KMS-11 (cell line): ENCODE results near the gene UGT1A10.

Experiments used
- H2AFZ ChIP-seq: fragments of 200-600 bp; sonication (generic); 2 replicates; pipeline ENCODE4 v1.6.1; 2016; ENCODE audit warnings: antibody characterized with exemption, mixed run types, low read depth
- H3K27ac ChIP-seq: fragments of 200-600 bp; sonication (generic); 2 replicates; pipeline ENCODE4 v1.6.1; 2016; ENCODE audit warnings: mild to moderate bottlenecking, mixed run types
- H3K27me3 ChIP-seq: fragments of 200-600 bp; sonication (generic); 2 replicates; pipeline ENCODE4 v1.6.1; 2017; ENCODE audit warnings: mild to moderate bottlenecking, low read depth, mixed run types, moderate library complexity; ENCODE audit not compliant: insufficient read depth
- H3K36me3 ChIP-seq: fragments of 200-600 bp; sonication (generic); 2 replicates; pipeline ENCODE4 v1.6.1; 2017; ENCODE audit warnings: mild to moderate bottlenecking, mixed run types; ENCODE audit not compliant: insufficient read depth
- H3K4me1 ChIP-seq: fragments of 200-600 bp; sonication (generic); 2 replicates; pipeline ENCODE4 v1.6.1; 2016; ENCODE audit warnings: mild to moderate bottlenecking, low read depth, mixed run types; ENCODE audit not compliant: poor library complexity, severe bottlenecking
- H3K4me2 ChIP-seq: fragments of 200-600 bp; sonication (generic); 2 replicates; pipeline ENCODE4 v1.7.0; 2016; ENCODE audit warnings: mild to moderate bottlenecking, mixed run types
- H3K4me3 ChIP-seq: fragments of 200-600 bp; sonication (generic); IDR thresholded peaks from 2 replicates; pipeline ENCODE4 v1.6.1; 2017; ENCODE audit warnings: low read depth, low read length, mixed read lengths; ENCODE audit not compliant: insufficient read depth
- H3K79me2 ChIP-seq: fragments of 200-600 bp; sonication (generic); 2 replicates; pipeline ENCODE4 v1.6.1; 2016; ENCODE audit warnings: low read depth, mixed run types; ENCODE audit not compliant: insufficient read depth
- H3K9ac ChIP-seq: fragments of 200-600 bp; sonication (generic); 2 replicates; pipeline ENCODE4 v1.6.1; 2016; ENCODE audit warnings: mild to moderate bottlenecking, mixed run types
- H4K20me1 ChIP-seq: fragments of 200-600 bp; sonication (generic); 2 replicates; pipeline ENCODE4 v1.6.1; 2016; ENCODE audit warnings: mild to moderate bottlenecking, mixed run types; ENCODE audit not compliant: insufficient read depth
- TF ChIP-seq, protein P1 (sequence below): fragments of 200-600 bp; sonication (generic); conservative IDR thresholded peaks from 2 replicates; pipeline ENCODE4 v1.6.1; 2017; ENCODE audit warnings: low read depth, mild to moderate bottlenecking, antibody characterized with exemption, low read length, moderate library complexity, mixed read lengths

Gene UGT1A10

GRCh38 chr2:233803994-233804393 lies 167.7 kb downstream of the UGT1A10 start:
- H3K79me2 ChIP-seq = no peaks in the 10 kb centered on the region
- H3K27ac ChIP-seq = no peak overlapping the region
- no peak overlapping the region for H3K4me3 ChIP-seq
- H3K36me3 ChIP-seq = no peaks in the 10 kb centered on the region
- H3K9ac ChIP-seq = no peak overlapping the region
- H4K20me1 ChIP-seq = no peaks in the 10 kb centered on the region
- no peaks in the 10 kb centered on the region for H3K27me3 ChIP-seq
- TF ChIP-seq, protein P1, sequence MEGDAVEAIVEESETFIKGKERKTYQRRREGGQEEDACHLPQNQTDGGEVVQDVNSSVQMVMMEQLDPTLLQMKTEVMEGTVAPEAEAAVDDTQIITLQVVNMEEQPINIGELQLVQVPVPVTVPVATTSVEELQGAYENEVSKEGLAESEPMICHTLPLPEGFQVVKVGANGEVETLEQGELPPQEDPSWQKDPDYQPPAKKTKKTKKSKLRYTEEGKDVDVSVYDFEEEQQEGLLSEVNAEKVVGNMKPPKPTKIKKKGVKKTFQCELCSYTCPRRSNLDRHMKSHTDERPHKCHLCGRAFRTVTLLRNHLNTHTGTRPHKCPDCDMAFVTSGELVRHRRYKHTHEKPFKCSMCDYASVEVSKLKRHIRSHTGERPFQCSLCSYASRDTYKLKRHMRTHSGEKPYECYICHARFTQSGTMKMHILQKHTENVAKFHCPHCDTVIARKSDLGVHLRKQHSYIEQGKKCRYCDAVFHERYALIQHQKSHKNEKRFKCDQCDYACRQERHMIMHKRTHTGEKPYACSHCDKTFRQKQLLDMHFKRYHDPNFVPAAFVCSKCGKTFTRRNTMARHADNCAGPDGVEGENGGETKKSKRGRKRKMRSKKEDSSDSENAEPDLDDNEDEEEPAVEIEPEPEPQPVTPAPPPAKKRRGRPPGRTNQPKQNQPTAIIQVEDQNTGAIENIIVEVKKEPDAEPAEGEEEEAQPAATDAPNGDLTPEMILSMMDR = no peak
- H3K4me2 ChIP-seq = no peak overlapping the region
- no peak overlapping the region for H2AFZ ChIP-seq
- H3K4me1 ChIP-seq = no peaks in the 10 kb centered on the region

DNA sequence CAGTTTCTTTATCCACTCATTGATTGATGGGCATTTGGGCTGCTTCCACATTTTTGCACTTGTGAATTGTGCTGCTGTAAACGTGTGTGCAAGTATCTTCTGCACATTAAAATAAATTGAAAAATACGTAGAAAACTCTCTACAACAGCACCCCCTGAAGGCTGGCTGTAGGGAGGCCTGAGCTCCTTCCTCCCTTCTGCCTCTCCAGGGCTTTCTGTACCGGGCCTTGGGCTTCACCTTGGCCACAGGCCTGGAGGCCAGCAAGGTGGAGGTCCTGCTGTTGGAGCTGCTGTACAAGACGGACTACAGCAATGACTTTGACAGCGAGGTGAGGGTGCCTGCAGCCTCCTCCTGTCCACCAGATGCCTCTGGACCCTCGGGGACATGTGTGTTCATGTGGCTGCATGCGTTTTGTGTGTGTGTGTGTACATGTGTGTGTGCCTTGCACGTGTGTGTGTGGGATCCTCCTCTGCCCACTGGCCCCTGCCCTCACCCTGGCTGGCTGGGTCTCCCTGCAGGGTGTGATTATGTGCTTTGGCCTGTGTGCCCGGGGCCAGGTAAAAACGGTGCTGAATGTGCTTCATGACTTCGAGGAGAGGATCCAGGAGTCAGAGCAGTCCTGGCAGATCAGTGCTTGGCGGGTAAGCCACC lies 171.1 kb downstream of the UGT1A10 start:
- TF ChIP-seq, protein P1 = no peak
- H3K27me3 ChIP-seq = no peaks in the 10 kb centered on the region
- H2AFZ ChIP-seq = no peak overlapping the region
- no peak overlapping the region for H3K27ac ChIP-seq
- no peak overlapping the region for H3K9ac ChIP-seq
- no peaks in the 10 kb centered on the region for H3K79me2 ChIP-seq
- H4K20me1 ChIP-seq = no peaks in the 10 kb centered on the region
- H3K4me1 ChIP-seq = no peaks in the 10 kb centered on the region
- H3K36me3 ChIP-seq = no peaks in the 10 kb centered on the region
- no peak overlapping the region for H3K4me2 ChIP-seq
- H3K4me3 ChIP-seq = no peak overlapping the region

DNA sequence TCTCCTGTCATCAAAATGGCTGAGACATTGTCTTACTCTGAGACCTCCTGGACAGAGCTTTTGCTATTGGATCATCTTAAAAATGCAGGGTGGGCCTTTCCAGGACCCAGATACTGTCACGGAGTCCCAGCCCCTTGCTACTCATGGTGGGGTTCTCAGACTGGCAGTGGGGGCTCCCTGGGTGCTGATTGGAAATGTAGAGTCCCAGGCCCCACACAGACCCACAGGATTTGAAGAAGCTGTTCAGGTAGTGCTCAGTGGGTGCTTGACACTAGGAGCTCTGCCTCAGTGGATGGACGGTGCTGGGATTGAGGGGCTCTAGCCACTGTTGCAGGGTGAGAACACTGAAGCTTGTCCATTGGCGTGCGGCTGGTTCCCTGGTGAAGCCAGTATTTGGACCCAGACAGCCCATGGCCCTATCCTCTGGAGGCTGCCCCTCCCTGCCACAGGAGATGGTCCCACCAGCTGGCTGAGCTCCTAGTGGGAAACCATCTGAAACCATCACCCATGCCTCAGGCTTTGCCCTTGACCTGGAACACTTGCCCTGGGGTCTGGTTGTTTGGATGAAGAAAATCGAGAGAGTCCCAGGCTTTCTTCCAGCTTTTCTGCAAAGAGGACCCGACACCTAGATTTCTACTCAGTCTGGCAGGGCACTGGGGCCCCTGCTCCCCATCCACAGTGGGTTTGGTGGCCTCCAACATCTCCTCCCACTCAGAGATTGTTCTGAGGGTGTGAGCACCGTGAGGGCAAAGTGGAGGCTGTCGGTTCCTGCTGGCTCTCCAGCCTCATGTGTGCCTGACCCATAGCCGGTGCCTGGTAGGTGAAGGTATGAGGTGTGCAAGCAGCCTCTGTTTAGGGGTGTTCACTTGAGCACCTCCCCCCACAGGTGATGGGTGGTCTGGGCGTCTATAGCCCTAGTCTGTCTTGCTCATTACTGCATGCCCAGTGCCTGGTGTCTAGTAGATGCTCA lies 172.0 kb downstream of the UGT1A10 start:
- no peaks in the 10 kb centered on the region for H3K27me3 ChIP-seq
- H3K79me2 ChIP-seq = no peaks in the 10 kb centered on the region
- H3K27ac ChIP-seq = no peak overlapping the region
- no peak overlapping the region for H2AFZ ChIP-seq
- H4K20me1 ChIP-seq = no peaks in the 10 kb centered on the region
- H3K36me3 ChIP-seq = no peaks in the 10 kb centered on the region
- H3K4me2 ChIP-seq = no peak overlapping the region
- TF ChIP-seq, protein P1 = no peak
- H3K9ac ChIP-seq = no peak overlapping the region
- no peaks in the 10 kb centered on the region for H3K4me1 ChIP-seq
- no peak overlapping the region for H3K4me3 ChIP-seq

DNA sequence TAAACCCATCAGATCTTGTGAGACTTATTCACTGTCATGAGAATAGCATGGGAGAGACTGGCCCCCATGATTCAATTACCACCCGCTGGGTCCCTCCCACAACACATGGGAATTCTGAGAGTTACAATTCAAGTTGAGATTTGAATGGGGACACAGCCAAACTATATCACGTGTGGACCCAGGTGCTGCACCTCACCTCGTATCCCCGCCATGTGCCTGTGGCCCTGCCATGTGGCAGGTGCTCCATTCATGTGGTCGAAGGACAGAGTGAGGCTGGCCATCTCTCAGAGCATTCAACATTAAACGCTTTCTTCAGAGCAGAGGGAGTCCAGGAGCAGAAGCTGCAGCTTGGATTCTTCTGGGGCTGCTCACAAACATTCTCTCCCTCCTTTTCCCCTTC lies 174.1 kb downstream of the UGT1A10 start:
- Histone ChIP-seq H3K27ac (no peak overlapping the region), H3K9ac (no peak overlapping the region), H3K4me1 (no peaks in the 10 kb centered on the region), H3K4me3 (no peak overlapping the region), H4K20me1 (no peaks in the 10 kb centered on the region), H3K27me3 (no peaks in the 10 kb centered on the region), H3K79me2 (no peaks in the 10 kb centered on the region), H3K4me2 (no peak overlapping the region), H2AFZ (no peak overlapping the region), H3K36me3 (no peaks in the 10 kb centered on the region)
- TF ChIP-seq, protein P1 = no peak
